Measurements from ENCODE around the gene JARID2. TPM values are rescaled to one million over a fixed set of nuclear protein-coding genes. Genes with fewer than 3 reads are reported as not detected.

JARID2 gene
- total RNA-seq, 2 experiments from 2014 or later, result 19.0 to 19.5 TPM

DNA sequence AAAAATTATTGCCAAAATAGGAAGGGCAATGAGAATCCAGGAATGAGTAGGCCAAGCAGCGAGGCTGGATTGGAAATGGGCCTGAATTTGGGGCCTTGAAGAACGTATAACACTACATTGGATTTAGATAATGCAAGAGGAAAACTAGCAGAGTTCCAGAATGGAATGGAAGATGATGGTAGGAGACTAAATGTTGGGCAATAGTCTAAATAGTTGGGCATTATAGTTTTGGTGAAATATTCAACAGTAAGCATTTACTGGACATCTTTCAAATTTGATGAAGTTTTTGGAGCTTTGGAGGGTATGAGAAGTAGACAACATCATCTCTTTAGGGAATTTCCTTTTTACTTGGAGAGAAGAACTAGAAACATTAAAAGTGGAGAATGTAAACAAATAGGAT, 3.4 kb upstream of the JARID2 start:
- H3K9me2 ChIP-seq (ENCODE audit: insufficient read depth, low read length), result no peaks in the 10 kb centered on the region
- POLR2A ChIA-PET, result interaction anchor here (0.6 to 1.0 kb wide), 5 partner anchors 9 to 1091 kb away, joined by 4 to 9 read pairs (median 4); no protein-coding TSS in a partner anchor

GRCh38 chr6:15242937-15243614, 2.8 kb upstream of the JARID2 start:
- no peaks in the 10 kb centered on the region for H3K9me3 ChIP-seq (ENCODE audit: low read length)
- CTCF ChIA-PET (ENCODE audit: unreplicated experiment), result no interaction called here
- H3K4me1 ChIP-seq (ENCODE audit: insufficient read depth, low read length, poor library complexity, severe bottlenecking), result peaks cover 21% of the 10 kb centered on the region
- no peak overlapping the region for H3K27ac ChIP-seq (ENCODE audit: low read depth, low read length, poor library complexity, severe bottlenecking)
- no peaks in the 10 kb centered on the region for H3K36me3 ChIP-seq (ENCODE audit: insufficient read depth, low read length)
- peaks cover 18% of the 10 kb centered on the region; the same call in 1 of the 2 replicates for H3K79me2 ChIP-seq (ENCODE audit: insufficient read depth, low read depth, low read length)
- H3K4me2 ChIP-seq (ENCODE audit: low read length), result no peak overlapping the region
- no peak for DNase-seq (ENCODE audit: low spot score)
- intact Hi-C loops (cut with micrococcal nuclease; ENCODE audit: unreplicated experiment), result no loop called here
- H4K20me1 ChIP-seq (ENCODE audit: insufficient read depth, low read length), result 0 out of 2 replicates have a peak, but pooled peaks cover 9% of the 10 kb centered on the region
- BruUV-seq (replicated peaks), result no TSS peak
- TF ChIP-seq EZH2phosphoT487 (IDR thresholded peaks at IDR 0.05; ENCODE audit: borderline replicate concordance, low read depth, low read length), result no peak
- TF ChIP-seq, protein P1, sequence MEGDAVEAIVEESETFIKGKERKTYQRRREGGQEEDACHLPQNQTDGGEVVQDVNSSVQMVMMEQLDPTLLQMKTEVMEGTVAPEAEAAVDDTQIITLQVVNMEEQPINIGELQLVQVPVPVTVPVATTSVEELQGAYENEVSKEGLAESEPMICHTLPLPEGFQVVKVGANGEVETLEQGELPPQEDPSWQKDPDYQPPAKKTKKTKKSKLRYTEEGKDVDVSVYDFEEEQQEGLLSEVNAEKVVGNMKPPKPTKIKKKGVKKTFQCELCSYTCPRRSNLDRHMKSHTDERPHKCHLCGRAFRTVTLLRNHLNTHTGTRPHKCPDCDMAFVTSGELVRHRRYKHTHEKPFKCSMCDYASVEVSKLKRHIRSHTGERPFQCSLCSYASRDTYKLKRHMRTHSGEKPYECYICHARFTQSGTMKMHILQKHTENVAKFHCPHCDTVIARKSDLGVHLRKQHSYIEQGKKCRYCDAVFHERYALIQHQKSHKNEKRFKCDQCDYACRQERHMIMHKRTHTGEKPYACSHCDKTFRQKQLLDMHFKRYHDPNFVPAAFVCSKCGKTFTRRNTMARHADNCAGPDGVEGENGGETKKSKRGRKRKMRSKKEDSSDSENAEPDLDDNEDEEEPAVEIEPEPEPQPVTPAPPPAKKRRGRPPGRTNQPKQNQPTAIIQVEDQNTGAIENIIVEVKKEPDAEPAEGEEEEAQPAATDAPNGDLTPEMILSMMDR (conservative IDR thresholded peaks at IDR 0.05; ENCODE audit: low read length), result no peak
- POLR2A ChIA-PET, result interaction anchor here (0.6 to 0.8 kb wide), 8 partner anchors 10 to 1091 kb away, joined by 3 to 5 read pairs (median 4); no protein-coding TSS in a partner anchor
- no peaks in the 10 kb centered on the region for H3K9me2 ChIP-seq (ENCODE audit: insufficient read depth, low read length)
- H2AFZ ChIP-seq (ENCODE audit: low read length), result no peak overlapping the region
- no peak overlapping the region for H3K4me3 ChIP-seq (ENCODE audit: low read depth, low read length, poor library complexity, severe bottlenecking)

More for the DNA sequence above, 3.4 kb upstream of the JARID2 start:
- Histone ChIP-seq H3K4me1 (ENCODE audit: insufficient read depth, low read length, poor library complexity, severe bottlenecking) (peaks cover 21% of the 10 kb centered on the region), H3K79me2 (ENCODE audit: insufficient read depth, low read depth, low read length) (peaks cover 15% of the 10 kb centered on the region; the same call in 1 of the 2 replicates), H3K9me3 (ENCODE audit: low read length) (no peaks in the 10 kb centered on the region), H3K27ac (ENCODE audit: low read depth, low read length, poor library complexity, severe bottlenecking) (no peak overlapping the region), H3K4me2 (ENCODE audit: low read length) (no peak overlapping the region), H3K36me3 (ENCODE audit: insufficient read depth, low read length) (no peaks in the 10 kb centered on the region), H3K4me3 (ENCODE audit: low read depth, low read length, poor library complexity, severe bottlenecking) (no peak overlapping the region), H2AFZ (ENCODE audit: low read length) (no peak overlapping the region), H4K20me1 (ENCODE audit: insufficient read depth, low read length) (0 out of 2 replicates have a peak, but pooled peaks cover 8% of the 10 kb centered on the region)
- DNase-seq (ENCODE audit: low spot score), result no peak
- intact Hi-C loops (cut with micrococcal nuclease; ENCODE audit: unreplicated experiment), result no loop called here
- CTCF ChIA-PET (ENCODE audit: unreplicated experiment), result no interaction called here
- BruUV-seq (replicated peaks), result no TSS peak
- TF ChIP-seq EZH2phosphoT487 (IDR thresholded peaks at IDR 0.05; ENCODE audit: borderline replicate concordance, low read depth, low read length), result no peak

DNA sequence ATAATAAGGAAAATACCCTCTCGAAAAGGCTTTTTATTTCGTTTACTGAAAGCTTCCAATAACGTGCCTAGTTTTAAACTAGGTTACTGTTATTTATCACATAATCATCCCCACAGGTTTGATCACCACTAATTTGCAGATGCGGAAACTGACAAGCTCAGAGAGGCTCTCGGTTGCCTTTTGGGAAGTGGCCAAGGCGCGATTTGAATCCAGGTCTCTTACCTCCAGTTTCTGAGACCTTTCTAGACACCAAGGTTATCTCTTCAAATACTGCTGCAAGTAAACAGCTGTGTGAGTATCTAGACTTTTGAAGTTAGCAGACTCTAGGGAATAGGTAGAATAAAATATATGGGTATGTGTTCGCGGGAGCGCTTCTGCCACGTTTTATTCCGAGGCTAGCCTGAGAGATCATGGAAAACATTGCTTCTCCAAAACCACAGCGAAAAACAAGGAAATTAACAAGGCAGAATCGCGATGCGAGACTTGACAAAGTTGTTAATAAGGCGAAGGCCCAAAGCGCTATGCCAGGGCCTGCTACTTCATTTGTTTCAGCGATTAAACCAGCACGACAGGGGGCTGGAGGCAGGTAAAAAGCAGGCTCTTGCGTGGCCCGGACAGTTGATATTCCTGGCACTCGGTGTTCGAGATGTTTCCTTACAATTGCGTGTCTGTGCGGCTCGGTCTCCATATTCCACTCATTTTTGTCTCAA, 1.8 kb upstream of the JARID2 start:
- Histone ChIP-seq H3K4me3 (ENCODE audit: low read depth, low read length, poor library complexity, severe bottlenecking) (peak overlapping the region; percentile 80), H3K4me1 (ENCODE audit: insufficient read depth, low read length, poor library complexity, severe bottlenecking) (peaks cover 21% of the 10 kb centered on the region), H3K4me2 (ENCODE audit: low read length) (peak overlapping the region; percentile 97), H3K79me2 (ENCODE audit: insufficient read depth, low read depth, low read length) (peaks cover 19% of the 10 kb centered on the region; the same call in 1 of the 2 replicates), H3K9me2 (ENCODE audit: insufficient read depth, low read length) (no peaks in the 10 kb centered on the region), H2AFZ (ENCODE audit: low read length) (peak overlapping the region; percentile 64; the same call in 1 of the 2 replicates), H3K27ac (ENCODE audit: low read depth, low read length, poor library complexity, severe bottlenecking) (no peak overlapping the region), H3K9me3 (ENCODE audit: low read length) (no peaks in the 10 kb centered on the region), H3K36me3 (ENCODE audit: insufficient read depth, low read length) (no peaks in the 10 kb centered on the region), H4K20me1 (ENCODE audit: insufficient read depth, low read length) (0 out of 2 replicates have a peak, but pooled peaks cover 9% of the 10 kb centered on the region)
- DNase-seq (ENCODE audit: low spot score), result no peak
- TF ChIP-seq, protein P1 (conservative IDR thresholded peaks at IDR 0.05; ENCODE audit: low read length), result no peak
- no peak for TF ChIP-seq EZH2phosphoT487 (IDR thresholded peaks at IDR 0.05; ENCODE audit: borderline replicate concordance, low read depth, low read length)
- POLR2A ChIA-PET, result no interaction called here
- no TSS peak for BruUV-seq (replicated peaks)
- CTCF ChIA-PET (ENCODE audit: unreplicated experiment), result no interaction called here
- intact Hi-C loops (cut with micrococcal nuclease; ENCODE audit: unreplicated experiment), result loop anchor here (2.0 kb wide), 2 partner anchors 147 to 1033 kb away; no protein-coding TSS in a partner anchor
